NCI-H446 (cell line): Measurements from ENCODE around the gene TBX6.

Experiments used
- DNase-seq, 2 experiments: peaks; one replicate each; lab custom pipeline; 2025; lab: John Stamatoyannopoulos, UW

TBX6 gene

DNA sequence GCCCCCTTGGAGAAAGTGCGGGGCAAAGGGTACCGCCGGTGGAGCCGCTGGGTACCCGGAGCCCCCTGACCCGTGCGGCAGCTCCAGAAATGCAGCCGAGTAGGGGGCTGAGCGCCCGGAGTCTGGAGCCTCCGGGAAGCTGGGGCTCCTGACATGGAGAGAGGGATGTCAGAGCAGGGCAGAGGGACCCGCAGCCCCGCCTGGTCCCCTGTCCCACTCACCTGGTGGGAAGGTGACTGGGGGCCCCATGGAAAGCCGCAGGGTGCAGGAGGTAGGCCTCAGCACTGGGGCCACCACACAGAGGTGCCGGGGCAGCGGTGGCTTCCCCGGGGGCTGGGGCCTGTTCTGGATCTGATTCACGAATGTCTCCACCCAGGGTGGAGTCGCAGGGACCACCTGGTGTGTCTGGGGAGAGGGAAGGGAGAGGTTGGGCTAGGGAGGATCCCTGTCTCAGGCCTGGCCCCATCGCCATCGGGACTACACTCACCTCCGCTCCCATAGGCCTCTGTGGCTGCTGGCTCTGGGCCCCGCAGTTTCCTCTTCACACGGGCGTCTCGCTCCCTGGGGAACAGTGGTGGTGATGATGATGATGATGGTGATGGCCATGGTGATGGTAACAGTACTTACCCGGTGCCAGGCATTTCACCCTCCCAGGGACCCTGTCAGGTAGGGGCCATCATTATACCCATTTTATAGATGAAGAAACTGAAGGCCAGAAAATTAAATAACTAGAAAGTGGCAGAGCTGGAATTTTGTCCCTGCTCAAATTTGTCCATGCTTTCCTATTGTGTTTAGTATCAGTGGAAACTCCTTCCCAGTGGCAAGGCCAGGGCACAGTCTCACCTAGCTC, 5.2 kb downstream of the TBX6 start:
- DNase-seq = no peak

DNA sequence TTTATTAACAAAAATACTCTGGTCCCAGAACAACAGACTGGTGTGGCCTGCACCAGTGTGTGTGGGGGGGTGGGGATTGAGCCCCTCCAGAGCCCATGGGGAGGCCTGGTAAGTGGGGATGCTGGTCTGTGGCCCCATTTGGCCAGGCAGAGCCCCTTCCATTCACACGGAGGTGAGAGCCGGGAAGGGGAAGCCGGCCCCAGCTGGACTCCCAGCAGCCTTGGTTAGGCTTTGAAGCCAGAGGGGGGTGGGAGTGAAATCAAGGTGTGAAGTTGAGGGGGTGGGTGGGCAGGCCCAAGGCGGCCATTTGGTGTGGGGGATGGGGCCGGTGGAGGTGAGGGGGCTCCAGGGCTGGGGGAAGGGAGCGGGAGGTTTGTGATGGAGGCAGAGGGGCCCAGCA, 5.9 kb downstream of the TBX6 start:
- DNase-seq = no peak

DNA sequence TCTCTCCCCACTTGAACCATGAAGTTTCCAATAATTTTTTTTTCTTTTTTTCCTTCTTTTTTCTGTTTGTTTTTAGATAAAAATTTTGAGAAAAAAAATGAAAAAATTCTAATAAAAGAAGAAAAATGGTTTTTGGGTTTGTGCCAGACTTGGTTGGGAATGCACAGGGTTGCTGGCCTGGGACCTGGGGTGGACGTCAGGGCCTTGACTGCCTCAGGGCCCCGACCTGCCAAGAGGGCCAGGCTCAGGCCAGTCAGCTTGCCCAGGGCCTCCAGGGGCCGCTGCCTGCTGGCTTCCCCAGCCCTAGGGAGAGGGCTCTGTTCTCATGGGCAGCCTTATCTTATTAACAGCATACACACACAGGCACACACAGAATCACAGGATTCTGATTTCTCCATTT, 6.5 kb downstream of the TBX6 start:
- DNase-seq = no peak

DNA sequence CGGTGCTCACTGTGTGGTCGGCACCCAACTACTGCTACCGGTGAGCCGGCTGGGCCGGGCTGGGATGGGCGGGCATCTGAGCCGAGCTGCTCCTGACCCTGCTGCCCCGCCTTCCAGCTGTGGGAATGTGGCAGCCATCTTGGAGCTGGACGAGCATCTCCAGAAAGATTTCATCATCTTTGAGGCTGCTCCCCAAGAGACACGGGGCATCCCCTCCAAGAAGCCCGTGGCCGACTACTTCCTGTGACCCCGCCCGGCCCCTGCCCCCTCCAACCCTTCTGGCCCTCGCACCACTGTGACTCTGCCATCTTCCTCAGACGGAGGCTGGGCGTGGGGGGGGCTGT, 6.9 kb downstream of the TBX6 start:
- DNase-seq = no peak

DNA sequence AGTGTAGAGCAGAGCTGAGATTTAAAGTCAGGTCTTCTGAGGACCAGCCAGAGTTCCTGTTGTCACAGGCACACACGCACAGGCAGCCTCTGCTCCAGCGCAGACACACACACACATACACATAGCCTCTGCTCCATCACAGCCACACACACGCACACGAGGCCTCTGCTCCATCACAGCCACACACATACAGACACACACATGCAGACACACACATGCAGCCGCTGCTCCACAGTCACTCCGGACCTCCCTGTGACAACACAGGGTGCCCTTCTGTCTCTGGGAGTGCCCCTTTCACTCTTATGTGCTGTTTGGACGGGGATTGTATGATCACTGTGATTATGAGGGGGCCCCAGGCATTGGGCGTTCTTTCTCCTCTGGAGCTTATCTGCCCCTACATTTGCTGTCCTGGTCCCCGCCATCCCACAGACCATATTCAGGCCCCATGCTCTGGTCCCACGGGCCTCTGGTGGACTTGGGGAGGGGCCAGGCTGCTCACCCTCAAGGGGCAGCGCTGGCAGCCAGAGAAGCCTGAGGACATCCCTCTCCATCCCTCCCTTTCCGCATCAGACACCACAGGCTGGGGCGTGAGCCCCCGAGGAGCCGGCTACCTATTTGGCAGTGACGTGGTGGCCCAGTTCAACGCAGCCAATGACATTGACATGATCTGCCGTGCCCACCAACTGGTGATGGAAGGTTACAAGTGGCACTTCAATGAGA, 7.5 kb downstream of the TBX6 start:
- DNase-seq = no peak

DNA sequence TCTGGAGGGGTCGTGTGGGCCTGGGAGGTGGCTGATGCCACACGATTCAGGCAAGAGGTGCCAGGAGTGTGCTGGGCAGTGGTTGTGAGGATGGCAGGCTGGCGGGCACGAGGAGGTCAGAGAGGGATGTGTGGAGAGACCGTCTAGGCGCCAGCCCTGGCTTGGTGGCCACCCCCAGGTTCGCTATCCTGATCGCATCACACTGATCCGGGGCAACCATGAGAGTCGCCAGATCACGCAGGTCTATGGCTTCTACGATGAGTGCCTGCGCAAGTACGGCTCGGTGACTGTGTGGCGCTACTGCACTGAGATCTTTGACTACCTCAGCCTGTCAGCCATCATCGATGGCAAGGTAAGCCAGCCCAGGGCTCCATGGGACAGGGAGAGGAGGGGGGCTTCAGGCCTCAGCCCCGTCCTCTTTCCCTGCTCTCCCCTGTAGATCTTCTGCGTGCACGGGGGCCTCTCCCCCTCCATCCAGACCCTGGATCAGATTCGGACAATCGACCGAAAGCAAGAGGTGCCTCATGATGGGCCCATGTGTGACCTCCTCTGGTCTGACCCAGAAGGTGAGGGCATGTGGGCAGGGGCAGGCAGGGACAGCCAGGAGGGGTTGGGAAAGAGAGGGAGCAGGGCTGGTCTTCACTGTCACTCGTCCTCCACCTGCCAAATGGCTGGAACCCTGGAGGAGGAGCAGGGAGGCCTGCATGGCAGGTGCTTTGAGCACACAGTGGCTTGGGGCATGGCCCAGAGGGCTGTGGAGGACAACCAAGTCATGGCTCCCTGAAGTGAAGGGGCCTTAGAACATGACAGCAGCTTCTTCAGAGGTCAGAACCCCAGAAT, 8.3 kb downstream of the TBX6 start:
- DNase-seq = no peak

DNA sequence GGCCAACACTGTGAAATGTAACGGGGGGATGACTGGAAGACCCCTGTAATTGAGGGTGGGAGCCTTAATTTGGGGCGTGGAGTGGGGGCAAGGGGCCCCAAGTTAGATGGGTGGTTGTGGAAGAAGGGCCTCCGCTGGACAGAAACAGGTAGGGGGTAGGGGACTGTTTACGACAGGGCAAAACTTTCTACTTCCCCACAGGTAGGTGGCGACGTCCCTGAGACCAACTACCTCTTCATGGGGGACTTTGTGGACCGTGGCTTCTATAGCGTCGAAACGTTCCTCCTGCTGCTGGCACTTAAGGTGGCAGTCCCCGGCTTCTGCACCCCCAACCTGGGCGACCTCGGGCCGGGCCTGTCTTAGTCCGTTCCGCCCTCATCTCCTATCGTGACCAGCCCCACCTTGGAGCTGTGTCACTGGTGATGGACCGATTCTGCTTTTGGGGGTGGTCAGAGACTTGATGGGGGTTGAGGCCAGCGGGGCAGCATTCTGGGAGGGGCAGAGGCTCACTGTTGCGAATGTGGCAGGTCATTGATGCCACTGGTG, 9.1 kb downstream of the TBX6 start:
- no peak for DNase-seq

DNA sequence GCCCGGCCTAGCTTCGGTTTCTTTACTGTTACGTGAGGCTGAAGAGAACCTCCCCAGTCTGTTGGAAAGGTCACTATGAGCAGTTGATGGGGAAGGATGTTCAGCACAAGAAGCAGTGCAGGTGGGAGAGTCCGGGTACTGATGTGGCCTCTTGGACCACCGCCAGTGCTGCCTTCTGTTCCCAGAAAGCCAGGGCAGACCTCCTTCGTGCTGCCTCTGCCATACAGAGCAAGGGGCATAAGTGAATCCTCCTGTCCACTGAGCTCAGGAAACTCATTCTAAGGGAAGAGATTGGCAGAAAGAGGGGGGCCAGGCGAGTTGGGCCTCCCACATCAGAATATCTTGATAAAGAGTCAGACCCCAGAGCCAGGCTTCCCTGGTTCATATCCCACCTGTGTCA, 12.2 kb downstream of the TBX6 start:
- DNase-seq = no peak

DNA sequence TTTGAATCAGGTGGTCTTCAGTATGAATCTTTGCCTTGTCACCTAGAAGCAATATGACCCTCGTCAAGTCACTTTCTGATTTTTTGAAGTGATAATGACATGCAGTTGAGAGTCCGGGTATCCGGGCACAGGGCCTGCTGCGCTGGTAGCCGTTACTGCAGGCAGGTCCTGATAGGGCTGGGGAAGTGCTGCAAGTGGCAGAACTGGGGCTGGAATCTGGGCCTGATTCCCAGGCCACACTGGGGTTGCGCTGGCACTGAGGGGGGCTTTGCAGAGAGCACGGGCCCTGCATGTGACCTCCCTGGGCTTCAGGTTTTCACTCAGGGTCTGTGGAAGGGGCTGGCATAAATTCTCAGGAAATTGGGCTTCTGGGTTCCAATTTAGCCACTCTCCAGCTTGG, 13.0 kb downstream of the TBX6 start:
- DNase-seq = no peak

DNA sequence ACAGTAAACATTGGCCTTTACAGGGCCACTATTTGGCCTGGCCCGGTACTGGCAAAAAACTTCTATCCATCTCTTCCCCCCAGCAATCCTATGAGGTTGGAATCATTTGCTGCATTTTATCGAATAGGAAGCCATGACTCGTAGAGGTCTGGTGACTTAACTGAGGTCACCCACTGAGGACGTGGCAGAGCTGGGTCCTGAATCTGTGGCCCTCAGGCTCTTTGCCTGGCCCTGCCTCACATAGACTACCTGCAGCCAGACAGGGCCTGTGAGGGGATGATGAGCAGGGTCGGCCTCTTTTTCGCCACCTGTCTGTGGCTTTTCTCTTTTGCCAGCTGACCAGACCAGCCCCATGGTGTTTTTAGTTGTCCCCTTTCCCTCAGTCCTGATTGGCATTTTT, 14.1 kb downstream of the TBX6 start:
- no peak for DNase-seq

DNA sequence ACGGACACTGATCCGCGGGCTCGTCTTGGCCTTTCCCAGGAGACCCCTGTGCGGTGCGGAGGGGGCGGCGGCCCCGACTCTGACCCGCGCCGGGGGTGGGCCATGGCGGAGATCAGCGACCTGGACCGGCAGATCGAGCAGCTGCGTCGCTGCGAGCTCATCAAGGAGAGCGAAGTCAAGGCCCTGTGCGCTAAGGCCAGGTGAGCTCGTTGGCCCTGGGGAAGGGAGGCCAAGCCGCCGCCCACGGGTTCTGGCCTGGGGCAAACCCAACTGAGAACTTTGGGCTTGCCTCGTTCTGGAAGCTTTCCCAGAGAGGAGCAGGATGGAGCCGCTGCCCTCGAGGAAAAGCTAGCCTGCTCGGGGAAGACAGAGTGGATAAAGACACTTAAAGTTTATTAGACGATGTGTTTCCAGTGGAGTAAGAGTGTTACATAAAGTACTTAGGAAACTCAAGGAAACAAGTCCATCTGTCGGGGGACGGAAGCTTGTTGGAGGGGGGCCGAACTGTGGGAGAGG, 15.4 kb downstream of the TBX6 start:
- no peak for DNase-seq

DNA sequence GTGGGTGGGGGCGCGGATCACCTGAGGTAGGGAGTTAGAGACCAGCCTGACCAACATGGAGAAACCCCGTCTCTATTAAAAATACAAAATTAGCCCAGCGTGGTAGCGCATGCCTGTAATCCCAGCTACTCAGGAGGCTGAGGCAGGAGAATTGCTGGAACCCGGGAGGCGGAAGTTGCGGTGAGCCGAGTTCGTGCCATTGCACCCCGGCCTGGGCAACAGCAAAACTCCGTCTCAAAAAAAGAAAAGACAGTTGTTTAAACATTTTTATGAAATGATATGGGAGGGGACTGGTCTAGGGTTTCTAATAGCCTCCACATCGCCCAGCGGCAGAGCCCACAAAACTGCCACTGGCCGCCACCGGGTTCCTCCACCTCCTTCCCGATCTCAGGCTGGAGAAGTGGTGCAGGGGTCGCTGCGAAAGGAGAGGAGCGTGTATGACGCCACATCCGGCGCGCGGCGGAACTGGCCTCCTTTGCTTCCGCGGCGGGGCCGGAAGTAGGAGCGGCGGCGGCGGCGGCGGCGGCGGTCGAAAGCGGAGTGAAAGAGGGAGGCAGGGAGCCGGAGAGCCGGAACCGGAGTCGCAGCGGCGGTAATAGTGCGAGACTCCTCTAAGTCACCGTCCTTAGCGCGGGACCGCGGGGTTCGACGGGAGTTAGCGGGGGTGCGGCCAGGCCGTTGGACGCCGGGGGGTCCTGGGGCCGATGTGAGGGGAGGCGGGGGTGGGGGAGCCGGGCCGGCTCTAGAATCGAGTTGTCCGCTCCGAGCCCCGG, 16.0 kb downstream of the TBX6 start, which contains the start of gene PPP4C:
Gene PPP4C (plus strand): TSS at position 492 of the 773 bp plus-strand sequence. CDS start 384 bp downstream, outside the sequence.
- DNase-seq = peak; percentile 57 to 85

DNA sequence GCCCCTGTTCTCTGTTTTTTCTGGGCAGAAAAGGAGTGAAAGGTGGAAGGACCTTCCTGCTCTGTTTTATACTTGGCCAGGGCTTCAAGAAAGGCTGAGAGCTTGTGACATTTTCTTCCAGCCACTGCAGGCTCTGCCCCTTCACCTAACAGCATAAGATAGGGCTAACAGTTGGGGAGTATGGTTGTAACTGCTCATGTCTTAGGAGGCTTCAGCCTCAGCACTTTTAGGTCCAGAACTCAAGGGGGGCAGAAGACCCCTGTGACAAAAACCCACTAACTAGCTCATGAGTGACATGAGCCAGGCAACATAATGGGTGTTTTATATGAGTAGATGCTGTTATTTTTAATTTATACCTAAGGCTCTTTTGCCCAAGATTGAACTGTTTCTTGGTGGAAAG, 21.2 kb downstream of the TBX6 start:
- DNase-seq = no peak

DNA sequence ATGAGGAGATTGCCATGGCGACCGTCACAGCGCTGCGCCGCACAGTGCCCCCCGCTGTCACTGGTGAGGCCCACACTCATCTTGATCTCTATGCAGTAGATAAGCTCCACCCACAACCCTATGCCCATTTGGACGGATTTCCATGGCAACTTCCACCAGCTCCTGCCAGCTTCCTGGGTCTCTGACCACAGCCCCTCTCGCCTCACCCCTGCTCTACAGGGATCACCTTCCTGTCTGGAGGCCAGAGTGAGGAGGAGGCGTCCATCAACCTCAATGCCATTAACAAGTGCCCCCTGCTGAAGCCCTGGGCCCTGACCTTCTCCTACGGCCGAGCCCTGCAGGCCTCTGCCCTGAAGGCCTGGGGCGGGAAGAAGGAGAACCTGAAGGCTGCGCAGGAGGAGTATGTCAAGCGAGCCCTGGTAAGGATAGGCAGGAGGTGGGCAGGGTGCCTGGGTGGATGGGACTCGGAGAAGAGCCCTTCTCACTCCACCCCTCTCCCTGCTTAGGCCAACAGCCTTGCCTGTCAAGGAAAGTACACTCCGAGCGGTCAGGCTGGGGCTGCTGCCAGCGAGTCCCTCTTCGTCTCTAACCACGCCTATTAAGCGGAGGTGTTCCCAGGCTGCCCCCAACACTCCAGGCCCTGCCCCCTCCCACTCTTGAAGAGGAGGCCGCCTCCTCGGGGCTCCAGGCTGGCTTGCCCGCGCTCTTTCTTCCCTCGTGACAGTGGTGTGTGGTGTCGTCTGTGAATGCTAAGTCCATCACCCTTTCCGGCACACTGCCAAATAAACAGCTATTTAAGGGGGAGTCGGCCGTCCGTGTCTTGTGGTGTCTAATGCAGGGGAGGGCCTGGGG, 21.9 kb downstream of the TBX6 start:
- no peak for DNase-seq

DNA sequence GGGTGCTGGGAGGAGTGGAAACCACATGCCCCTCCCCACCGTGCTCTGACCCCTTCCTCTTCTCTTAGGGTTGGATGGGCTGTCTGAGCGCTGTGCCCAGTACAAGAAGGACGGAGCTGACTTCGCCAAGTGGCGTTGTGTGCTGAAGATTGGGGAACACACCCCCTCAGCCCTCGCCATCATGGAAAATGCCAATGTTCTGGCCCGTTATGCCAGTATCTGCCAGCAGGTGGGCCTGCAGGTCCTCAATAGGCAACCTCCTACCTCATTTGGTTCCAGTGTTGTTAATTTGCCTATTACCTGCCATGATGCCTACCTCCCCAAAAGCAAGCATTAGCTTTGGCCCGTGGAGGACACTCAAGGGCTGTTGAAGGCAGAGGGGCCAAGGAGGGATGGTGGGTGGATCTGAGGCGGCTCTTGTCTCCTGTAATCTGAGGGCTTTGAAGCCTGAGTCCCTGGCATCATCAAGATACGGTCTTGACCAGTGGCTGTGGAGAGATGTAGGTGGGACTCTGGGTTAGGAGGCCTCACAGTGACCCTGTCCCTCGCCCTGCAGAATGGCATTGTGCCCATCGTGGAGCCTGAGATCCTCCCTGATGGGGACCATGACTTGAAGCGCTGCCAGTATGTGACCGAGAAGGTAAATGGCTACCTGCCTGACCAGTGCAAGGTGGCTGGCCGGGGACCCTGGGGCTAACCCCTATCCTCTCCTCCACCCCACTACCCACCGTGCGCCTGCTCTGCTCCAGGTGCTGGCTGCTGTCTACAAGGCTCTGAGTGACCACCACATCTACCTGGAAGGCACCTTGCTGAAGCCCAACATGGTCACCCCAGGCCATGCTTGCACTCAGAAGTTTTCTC, 22.7 kb downstream of the TBX6 start:
- no peak for DNase-seq

DNA sequence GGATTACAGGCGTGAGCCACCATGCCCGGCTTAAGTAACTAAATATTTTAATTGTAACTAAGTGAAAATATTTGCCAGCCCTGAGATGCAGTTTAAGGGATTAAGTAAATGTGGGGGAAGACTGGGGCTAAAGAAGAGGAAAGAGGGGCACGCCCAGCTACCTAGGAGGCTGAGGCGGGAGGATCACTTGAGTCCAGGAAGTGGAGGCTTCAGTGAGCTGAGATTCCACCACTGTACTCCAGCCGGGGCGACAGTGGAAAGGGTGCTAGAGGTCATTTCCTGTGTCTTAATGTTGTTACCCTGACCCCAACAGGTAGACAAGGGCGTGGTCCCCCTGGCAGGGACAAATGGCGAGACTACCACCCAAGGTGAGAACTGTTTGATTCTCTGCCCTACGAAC, 23.4 kb downstream of the TBX6 start:
- DNase-seq = no peak

DNA sequence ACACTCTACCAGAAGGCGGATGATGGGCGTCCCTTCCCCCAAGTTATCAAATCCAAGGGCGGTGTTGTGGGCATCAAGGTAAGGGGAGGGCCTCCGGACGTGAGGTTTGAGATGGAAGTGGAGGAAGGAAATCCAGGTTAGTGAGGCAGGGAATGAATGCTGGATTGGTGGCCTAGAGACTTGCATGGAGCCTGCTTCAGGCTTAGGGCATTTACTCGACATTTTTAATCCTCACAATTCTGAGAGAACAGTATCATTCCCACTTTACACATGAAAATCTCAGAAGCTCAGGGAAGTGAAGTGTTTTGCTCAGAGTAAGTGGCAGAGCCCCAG, 24.2 kb downstream of the TBX6 start:
- no peak for DNase-seq

DNA sequence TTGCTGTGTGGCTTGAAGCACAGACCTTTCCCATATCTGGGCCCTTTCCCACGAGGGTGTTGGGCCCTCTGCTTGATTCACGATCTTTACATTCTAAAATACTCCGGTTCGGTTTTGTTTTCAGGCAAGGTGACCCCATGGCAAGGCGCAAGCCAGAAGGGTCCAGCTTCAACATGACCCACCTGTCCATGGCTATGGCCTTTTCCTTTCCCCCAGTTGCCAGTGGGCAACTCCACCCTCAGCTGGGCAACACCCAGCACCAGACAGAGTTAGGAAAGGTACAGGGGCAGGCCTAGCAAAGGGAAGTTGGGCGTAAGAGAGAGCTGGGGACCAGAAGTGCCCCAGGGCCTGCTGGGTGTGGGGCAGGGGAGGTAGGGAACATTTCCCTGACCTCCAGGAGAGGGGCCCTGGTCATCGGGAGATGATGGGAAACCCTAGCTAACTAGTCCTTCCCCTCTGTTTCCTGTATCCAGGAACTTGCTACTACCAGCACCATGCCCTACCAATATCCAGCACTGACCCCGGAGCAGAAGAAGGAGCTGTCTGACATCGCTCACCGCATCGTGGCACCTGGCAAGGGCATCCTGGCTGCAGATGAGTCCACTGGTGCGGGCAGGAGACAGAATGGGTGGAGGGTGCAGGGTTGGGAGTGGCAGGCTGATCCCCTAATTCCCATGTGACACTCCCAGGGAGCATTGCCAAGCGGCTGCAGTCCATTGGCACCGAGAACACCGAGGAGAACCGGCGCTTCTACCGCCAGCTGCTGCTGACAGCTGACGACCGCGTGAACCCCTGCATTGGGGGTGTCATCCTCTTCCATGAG, 24.8 kb downstream of the TBX6 start:
- DNase-seq = no peak
